OCI-LY1 (cell line): ENCODE results near the gene DNAJC15.

Experiments
- CTCF ChIP-seq: fragments of 200-600 bp; sonication (generic), shearing (Covaris generic); IDR thresholded peaks from 2 replicates; pipeline ENCODE4 v1.5.1; 2017; ENCODE audit warnings: mild to moderate bottlenecking, antibody characterized with exemption, low read length, moderate library complexity, mixed read lengths
- EZH2 ChIP-seq: fragments of 200-600 bp; sonication (generic), shearing (Covaris generic); IDR thresholded peaks from 2 replicates; pipeline ENCODE4 v1.8.0; 2017; ENCODE audit warnings: borderline replicate concordance, mixed run types, mild to moderate bottlenecking, antibody characterized with exemption, low read length, moderate library complexity, mixed read lengths

GRCh38 chr13:43124490-43124889, 101.1 kb downstream of the DNAJC15 start:
- TF ChIP-seq CTCF (no peak), EZH2 (no peak)
